NT2/D1 (cell line): ENCODE results near the gene LENG9.
"Not testable (repeated sequence)": the region's sequence is repeated elsewhere in the genome, so short reads cannot be mapped to it uniquely, and the experiment has no call there.

Source experiments
- DNase-seq: peaks from one replicate; pipeline ENCODE4 v3.0.0-alpha.2; 2011; ENCODE audit warnings: low read depth, low spot score
- H3K27me3 ChIP-seq: 2 replicates; pipeline ENCODE4 v1.6.0; 2011; ENCODE audit warnings: mild to moderate bottlenecking; ENCODE audit not compliant: insufficient read length, insufficient read depth
- H3K36me3 ChIP-seq: 2 replicates; pipeline ENCODE4 v1.6.1; 2011; ENCODE audit warnings: mild to moderate bottlenecking, low read length, mixed read lengths; ENCODE audit not compliant: insufficient read depth, insufficient read length
- H3K4me1 ChIP-seq: 2 replicates; pipeline ENCODE4 v1.5.1; 2011; ENCODE audit not compliant: insufficient read depth, insufficient read length
- H3K4me3 ChIP-seq: 2 replicates; pipeline ENCODE4 v1.5.1; 2011; ENCODE audit warnings: low read depth; ENCODE audit not compliant: insufficient read length
- H3K9ac ChIP-seq: 2 replicates; pipeline ENCODE4 v1.6.0; 2011; ENCODE audit warnings: low read depth; ENCODE audit not compliant: insufficient read length
- H3K9me3 ChIP-seq: 2 replicates; pipeline ENCODE4 v1.5.1; 2011; ENCODE audit warnings: mild to moderate bottlenecking, low read length; ENCODE audit not compliant: insufficient read depth
- SUZ12 ChIP-seq: IDR thresholded peaks from 2 replicates; pipeline ENCODE4 v1.6.1; 2011; ENCODE audit not compliant: insufficient read length, insufficient read depth; ENCODE audit errors: extremely low read depth
- YY1 ChIP-seq: IDR thresholded peaks from 2 replicates; pipeline ENCODE4 v1.6.1; 2011; ENCODE audit not compliant: insufficient read length, insufficient read depth
- ZNF274 ChIP-seq: IDR thresholded peaks from 2 replicates; pipeline ENCODE4 v1.6.1; 2011; ENCODE audit warnings: mild to moderate bottlenecking, low read depth, low read length

The LENG9 gene

DNA sequence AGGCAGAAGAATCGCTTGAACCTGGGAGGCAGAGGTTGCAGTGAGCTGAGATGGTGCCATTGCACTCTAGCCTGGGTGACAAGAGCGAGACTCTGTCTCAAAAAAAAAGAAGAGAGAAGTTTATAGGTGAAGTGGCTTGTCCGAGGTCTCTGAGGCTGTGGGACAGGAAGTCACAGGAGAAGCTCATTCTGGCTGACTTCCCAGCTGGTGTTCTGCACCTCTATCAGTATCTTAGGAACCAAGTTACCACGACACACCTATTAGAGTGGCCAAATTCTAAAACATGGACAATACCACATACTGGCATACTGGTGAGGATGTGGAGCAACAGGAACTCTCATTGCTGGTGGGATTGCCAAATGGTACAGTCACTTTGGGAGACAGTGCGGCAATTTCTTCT lies 31.7 kb upstream of the LENG9 start:
- H3K27me3 ChIP-seq, DNase-seq, H3K4me3 ChIP-seq, H3K9me3 ChIP-seq, H3K9ac ChIP-seq, H3K4me1 ChIP-seq, H3K36me3 ChIP-seq: not testable (repeated sequence)

DNA sequence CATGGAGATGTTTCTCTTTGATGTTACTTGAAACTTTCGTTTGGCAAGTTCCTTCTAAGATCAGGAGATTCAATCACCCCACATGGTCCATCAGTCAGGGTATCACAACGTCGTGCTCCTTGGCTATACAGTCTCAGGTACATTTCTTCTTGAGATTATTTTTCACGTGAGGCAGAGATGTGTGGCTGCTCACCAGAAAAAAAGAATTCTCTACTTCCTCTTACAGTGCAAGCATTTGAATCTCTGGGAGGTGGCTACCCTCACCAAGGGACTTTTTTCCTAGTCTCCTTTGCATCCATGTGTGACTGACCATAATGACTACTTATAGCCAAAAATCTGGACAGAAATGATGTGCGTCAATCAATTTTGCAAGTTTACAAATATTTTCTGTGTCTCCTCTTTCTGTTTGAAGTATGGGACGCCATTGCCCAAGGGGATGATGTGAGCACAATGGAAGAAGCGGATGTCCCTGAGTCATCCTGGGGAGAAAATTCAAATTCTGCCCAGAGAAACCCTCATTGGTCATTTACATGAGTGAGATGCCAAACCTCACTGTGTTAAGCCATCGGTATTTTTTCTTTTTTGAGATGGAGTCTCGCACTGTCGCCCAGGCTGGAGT lies 30.5 kb upstream of the LENG9 start:
- Histone ChIP-seq H3K9me3 (no peaks in the 10 kb centered on the region), H3K36me3 (no peaks in the 10 kb centered on the region), H3K27me3 (no peaks in the 10 kb centered on the region), H3K4me3 (no peak overlapping the region), H3K9ac (no peak overlapping the region), H3K4me1 (peaks cover 1% of the 10 kb centered on the region)
- TF ChIP-seq YY1 (no peak), SUZ12 (no peak), ZNF274 (no peak)
- DNase-seq, result no peak

DNA sequence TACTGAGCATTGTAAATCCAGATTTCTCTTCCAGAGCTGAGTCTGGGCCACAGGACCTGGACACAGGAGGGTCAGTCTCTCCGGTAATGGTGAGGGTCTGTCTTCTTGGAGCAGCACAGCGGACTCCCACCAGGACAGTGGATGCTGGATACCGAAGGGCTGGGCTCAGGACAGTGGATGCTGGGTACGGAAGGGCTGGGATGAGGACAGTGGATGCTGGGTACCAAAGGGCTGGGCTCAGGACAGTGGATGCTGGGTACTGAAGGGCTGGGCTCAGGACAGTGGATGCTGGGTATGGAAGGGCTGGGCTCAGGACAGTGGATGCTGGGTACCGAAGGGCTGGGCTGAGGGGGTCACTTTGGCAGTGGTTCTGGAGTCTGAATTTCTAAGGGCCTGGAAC lies 29.5 kb upstream of the LENG9 start:
- H3K4me3 ChIP-seq, DNase-seq, H3K36me3 ChIP-seq, H3K27me3 ChIP-seq, H3K9me3 ChIP-seq, H3K4me1 ChIP-seq, H3K9ac ChIP-seq: not testable (repeated sequence)

DNA sequence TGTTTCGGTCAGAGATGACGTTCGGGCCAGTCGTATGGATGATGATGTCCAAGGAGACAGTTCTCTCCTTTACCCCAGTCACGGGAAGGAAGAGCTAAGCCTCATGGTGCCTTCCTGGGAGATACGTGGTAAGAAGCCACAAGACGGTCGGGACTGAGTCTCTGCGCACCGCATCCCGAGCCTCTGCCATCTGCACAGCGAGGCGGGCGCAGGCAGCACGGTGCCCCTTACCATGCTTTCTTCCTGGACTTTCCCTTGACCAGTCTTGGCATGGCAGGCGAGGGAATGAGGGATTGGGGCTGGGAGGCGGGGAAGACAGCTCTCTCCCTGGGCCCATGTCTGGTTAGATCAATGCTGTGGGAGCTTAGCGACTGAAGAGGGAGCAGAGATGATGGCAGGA lies 29.0 kb upstream of the LENG9 start:
- no peaks in the 10 kb centered on the region for H3K9me3 ChIP-seq
- TF ChIP-seq SUZ12 (no peak), YY1 (no peak), ZNF274 (no peak)
- no peaks in the 10 kb centered on the region for H3K27me3 ChIP-seq
- peaks cover 1% of the 10 kb centered on the region for H3K4me1 ChIP-seq
- no peak for DNase-seq
- H3K9ac ChIP-seq, result no peak overlapping the region
- H3K4me3 ChIP-seq, result no peak overlapping the region
- H3K36me3 ChIP-seq, result no peaks in the 10 kb centered on the region

DNA sequence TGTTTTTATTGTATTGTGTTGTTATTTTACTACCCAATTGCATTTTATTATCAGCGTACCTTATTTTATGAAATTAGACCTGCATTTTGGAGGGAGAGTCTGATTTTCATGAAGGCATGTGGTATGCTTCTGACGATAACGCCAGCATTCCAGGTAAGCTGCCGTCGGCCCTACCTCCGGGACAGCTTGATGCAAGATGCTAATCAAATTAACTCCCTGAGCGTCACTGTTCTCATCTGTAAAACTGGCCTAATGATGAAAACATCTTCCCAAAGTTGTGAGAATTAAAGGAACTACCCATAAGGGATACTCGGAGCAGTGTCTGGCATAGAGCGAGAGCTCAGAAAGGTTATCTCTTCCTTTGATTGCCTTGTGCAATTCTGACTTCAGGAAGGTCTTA lies 26.2 kb upstream of the LENG9 start:
- Histone ChIP-seq H3K27me3 (no peaks in the 10 kb centered on the region), H3K9ac (no peak overlapping the region), H3K36me3 (no peaks in the 10 kb centered on the region), H3K4me3 (no peak overlapping the region), H3K4me1 (peaks cover 1% of the 10 kb centered on the region), H3K9me3 (no peaks in the 10 kb centered on the region)
- no peak for DNase-seq
- TF ChIP-seq SUZ12 (no peak), YY1 (no peak), ZNF274 (no peak)

DNA sequence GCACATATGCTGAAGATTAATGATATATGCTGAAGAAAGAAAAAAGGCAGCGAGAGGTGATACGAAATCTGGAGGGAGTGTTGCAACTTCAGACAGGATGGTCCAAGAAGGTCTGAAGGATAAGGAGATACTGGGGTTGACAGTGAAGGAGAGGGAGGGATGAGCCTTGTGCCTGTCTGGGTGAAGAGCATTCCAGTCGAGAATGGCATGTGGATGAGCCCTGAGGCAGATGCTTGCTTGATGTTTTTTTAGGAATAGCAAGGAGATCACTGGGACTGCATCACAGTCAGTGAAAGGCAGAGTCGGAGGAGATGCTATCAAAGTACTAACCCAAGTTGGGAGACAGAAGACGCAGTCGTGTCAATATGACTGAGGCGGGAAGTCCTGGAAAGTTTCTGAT lies 25.8 kb upstream of the LENG9 start:
- no peaks in the 10 kb centered on the region for H3K9me3 ChIP-seq
- DNase-seq, result no peak
- no peaks in the 10 kb centered on the region for H3K36me3 ChIP-seq
- H3K4me3 ChIP-seq, result no peak overlapping the region
- TF ChIP-seq SUZ12 (no peak), ZNF274 (no peak), YY1 (no peak)
- no peaks in the 10 kb centered on the region for H3K27me3 ChIP-seq
- peaks cover 1% of the 10 kb centered on the region for H3K4me1 ChIP-seq
- H3K9ac ChIP-seq, result no peak overlapping the region

DNA sequence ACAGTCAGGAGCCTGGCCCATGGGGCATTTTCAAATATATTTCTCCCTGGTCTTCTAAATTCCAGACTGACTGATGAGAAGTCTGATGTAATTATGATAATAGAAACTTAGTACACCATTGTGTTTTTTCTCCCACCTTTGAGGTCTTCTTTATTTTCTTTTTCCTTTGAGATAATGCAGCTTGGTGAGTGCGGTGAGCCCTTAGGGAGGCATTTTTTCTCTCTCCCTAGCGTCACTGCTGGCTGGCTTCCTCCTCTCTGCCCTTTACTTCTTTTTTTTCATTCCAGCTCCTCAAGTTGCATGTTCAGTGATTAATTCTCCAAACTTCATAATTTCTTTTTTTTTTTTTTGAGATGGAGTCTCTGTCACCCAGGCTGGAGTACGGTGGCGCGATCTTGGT lies 22.3 kb upstream of the LENG9 start:
- no peak overlapping the region for H3K9ac ChIP-seq
- H3K27me3 ChIP-seq, result no peaks in the 10 kb centered on the region
- no peak for DNase-seq
- no peaks in the 10 kb centered on the region for H3K36me3 ChIP-seq
- TF ChIP-seq ZNF274 (no peak), SUZ12 (no peak), YY1 (no peak)
- peaks cover 1% of the 10 kb centered on the region for H3K4me1 ChIP-seq
- H3K4me3 ChIP-seq, result no peak overlapping the region
- H3K9me3 ChIP-seq, result no peaks in the 10 kb centered on the region

DNA sequence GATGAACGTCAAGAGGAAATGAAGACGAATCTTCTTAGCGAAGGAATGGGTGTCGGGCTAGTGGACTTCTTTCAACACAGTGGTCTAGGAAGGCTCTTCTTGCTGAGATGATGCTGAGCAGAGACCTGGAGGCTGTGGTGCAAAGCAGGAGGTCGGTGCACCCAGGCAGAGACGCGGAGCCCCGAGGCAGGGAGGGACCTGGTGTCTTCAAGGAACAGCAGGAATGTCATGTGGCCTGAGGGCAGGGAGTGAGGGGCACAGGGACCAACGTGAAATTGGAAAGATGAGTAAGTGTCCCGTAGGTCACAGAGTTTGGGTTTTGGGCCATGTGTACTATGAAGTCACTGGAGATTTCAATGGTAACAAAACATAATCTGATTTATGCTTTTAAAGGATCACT lies 20.9 kb upstream of the LENG9 start:
- Histone ChIP-seq H3K4me3 (no peak overlapping the region), H3K36me3 (no peaks in the 10 kb centered on the region), H3K9me3 (no peaks in the 10 kb centered on the region), H3K27me3 (no peaks in the 10 kb centered on the region), H3K9ac (no peak overlapping the region), H3K4me1 (peaks cover 1% of the 10 kb centered on the region)
- TF ChIP-seq SUZ12 (no peak), YY1 (no peak), ZNF274 (no peak)
- DNase-seq, result no peak
